ENCODE measurements around the gene NEU1. TPM values are rescaled to one million over a fixed set of nuclear protein-coding genes. Genes with fewer than 3 reads are reported as not detected.

The NEU1 gene
- total RNA-seq, 1 experiment from 2014 or later, result 44.8 TPM

- TF ChIP-seq CBFB (CRISPR knock-in tag; IDR thresholded peaks at IDR 0.05; ENCODE audit: low read depth) (no peak), NFE2L1 (CRISPR knock-in tag; IDR thresholded peaks at IDR 0.05) (no peak), NR3C1 (CRISPR knock-in tag; conservative IDR thresholded peaks at IDR 0.05; ENCODE audit: low read depth) (no peak), ESRRA (CRISPR knock-in tag; IDR thresholded peaks at IDR 0.05; ENCODE audit: borderline replicate concordance) (no peak)
- TF ChIP-seq, protein P1, sequence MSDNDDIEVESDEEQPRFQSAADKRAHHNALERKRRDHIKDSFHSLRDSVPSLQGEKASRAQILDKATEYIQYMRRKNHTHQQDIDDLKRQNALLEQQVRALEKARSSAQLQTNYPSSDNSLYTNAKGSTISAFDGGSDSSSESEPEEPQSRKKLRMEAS (CRISPR knock-in tag; IDR thresholded peaks at IDR 0.05), result no peak
Measured at GRCh38 chr6:31850765-31851484, 11.7 kb downstream of the NEU1 start (continued).

DNA sequence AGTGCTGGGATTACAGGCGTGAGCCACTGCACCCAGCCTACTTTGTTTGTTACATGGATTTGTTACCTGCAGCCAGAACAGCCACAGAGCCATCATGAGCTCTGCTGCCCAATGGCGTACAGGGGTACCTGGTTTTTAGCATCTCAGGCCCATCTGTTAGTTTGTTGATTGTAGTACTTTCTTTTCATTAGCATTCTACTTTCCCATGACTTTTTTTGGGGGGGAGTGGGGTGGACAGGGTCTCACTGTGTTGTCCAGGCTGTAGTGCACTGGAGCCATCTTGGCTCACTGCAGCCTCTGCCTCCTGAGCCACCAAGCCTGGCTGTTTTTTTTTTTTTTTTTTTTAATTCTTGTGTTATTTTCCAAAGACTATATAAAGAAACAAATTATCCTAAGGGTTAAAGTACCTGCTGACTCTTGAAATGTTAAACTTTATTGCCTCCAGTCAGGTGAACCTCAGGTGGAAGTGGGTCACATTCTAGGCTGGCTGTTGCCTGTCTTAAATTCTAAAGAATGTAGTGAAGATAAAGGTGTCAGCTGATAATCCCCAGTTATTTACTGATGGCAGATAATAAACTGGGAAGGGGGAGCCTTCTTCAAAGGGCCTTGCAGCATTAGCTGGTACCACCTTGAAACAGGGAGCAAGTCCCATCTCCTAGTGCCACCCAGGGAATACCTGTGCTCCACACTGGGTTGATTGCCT is 15.2 kb downstream of the NEU1 start:
- no peak for ATAC-seq
- CTCF ChIA-PET, result no interaction called here
- Mint-ChIP-seq H3K4me3 (no peak overlapping the region), H3K36me3 (peaks cover under 1% of the 10 kb centered on the region; the same call in 1 of the 2 replicates), H3K4me1 (no peaks in the 10 kb centered on the region), H3K27ac (no peak overlapping the region), H3K9me3 (peaks cover under 1% of the 10 kb centered on the region), H3K27me3 (ENCODE audit: low read depth) (0 out of 2 replicates have a peak, but pooled peaks cover under 1% of the 10 kb centered on the region)
- no peak for DNase-seq (ENCODE audit: low spot score)
- POLR2A ChIA-PET, result interaction anchor here (1.3 kb wide), 1 partner anchor 15 kb away, joined by 4 read pairs; the partner anchor contains the start of gene NEU1
- TF ChIP-seq ZNF121 (CRISPR knock-in tag; IDR thresholded peaks at IDR 0.05) (0 out of 2 replicates have a peak, but pooled peaks have one; percentile 16), OVOL2 (CRISPR knock-in tag; IDR thresholded peaks at IDR 0.05; ENCODE audit: borderline replicate concordance) (no peak)

DNA sequence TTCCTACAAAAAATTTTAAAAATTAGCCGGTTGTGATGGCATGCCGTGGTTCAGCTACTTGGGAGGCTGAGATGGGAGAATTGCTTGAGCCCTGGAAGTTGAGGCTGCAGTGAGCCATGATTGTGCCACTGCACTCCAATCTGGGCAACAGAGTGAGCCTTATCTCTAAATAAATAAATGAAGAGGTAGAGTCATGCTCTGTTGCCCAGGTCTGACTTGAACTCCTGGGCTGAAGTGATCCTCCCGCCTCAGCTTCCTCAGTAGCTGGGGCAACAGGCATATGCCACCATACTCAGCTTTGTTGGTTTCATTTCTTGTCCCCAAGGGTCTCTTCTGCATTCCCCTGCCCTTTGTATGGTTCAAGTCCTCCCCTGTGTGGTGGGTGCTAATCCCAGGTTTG is 18.1 kb downstream of the NEU1 start:
- peaks cover 18% of the 10 kb centered on the region for H3K36me3 Mint-ChIP-seq
- ATAC-seq (no peak), DNase-seq (ENCODE audit: low spot score) (no peak)
- ChIA-PET POLR2A (no interaction called here), CTCF (interaction anchor here (0.7 to 1.3 kb wide), 3 partner anchors 14 to 115 kb away, joined by 3 read pairs; partner anchors contain the start of gene DDAH2)
- TF ChIP-seq PRRX2 (CRISPR knock-in tag; IDR thresholded peaks at IDR 0.05), result no peak
- no peak for TF ChIP-seq NR3C1 (CRISPR knock-in tag; conservative IDR thresholded peaks at IDR 0.05; ENCODE audit: low read depth)
- TF ChIP-seq, protein P2, sequence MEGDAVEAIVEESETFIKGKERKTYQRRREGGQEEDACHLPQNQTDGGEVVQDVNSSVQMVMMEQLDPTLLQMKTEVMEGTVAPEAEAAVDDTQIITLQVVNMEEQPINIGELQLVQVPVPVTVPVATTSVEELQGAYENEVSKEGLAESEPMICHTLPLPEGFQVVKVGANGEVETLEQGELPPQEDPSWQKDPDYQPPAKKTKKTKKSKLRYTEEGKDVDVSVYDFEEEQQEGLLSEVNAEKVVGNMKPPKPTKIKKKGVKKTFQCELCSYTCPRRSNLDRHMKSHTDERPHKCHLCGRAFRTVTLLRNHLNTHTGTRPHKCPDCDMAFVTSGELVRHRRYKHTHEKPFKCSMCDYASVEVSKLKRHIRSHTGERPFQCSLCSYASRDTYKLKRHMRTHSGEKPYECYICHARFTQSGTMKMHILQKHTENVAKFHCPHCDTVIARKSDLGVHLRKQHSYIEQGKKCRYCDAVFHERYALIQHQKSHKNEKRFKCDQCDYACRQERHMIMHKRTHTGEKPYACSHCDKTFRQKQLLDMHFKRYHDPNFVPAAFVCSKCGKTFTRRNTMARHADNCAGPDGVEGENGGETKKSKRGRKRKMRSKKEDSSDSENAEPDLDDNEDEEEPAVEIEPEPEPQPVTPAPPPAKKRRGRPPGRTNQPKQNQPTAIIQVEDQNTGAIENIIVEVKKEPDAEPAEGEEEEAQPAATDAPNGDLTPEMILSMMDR (IDR thresholded peaks at IDR 0.05), result no peak
- TF ChIP-seq ELF4 (CRISPR knock-in tag; IDR thresholded peaks at IDR 0.05; ENCODE audit: low read depth), result no peak
- no peak for TF ChIP-seq SP1 (CRISPR knock-in tag; conservative IDR thresholded peaks at IDR 0.05)
- no peaks in the 10 kb centered on the region for H3K9me3 Mint-ChIP-seq
- H3K4me3 Mint-ChIP-seq, result no peak overlapping the region
- no peaks in the 10 kb centered on the region for H3K4me1 Mint-ChIP-seq
- no peak overlapping the region for H3K27ac Mint-ChIP-seq
- H3K27me3 Mint-ChIP-seq (ENCODE audit: low read depth), result no peaks in the 10 kb centered on the region

- CTCF ChIA-PET, result interaction anchor here (1.2 kb wide), 1 partner anchor 81 kb away, joined by 3 read pairs; no protein-coding TSS in a partner anchor
Measured at GRCh38 chr6:31842053-31842452, 20.6 kb downstream of the NEU1 start.

More at GRCh38 chr6:31842053-31842452, 20.6 kb downstream of the NEU1 start:
- peaks cover 42% of the 10 kb centered on the region for H3K36me3 Mint-ChIP-seq
- no peak overlapping the region for H3K27ac Mint-ChIP-seq
- TF ChIP-seq ETV6 (CRISPR knock-in tag; IDR thresholded peaks at IDR 0.05), result no peak
- no peak for TF ChIP-seq E2F1 (CRISPR knock-in tag; IDR thresholded peaks at IDR 0.05)
- no peak for TF ChIP-seq IRF2 (CRISPR knock-in tag; IDR thresholded peaks at IDR 0.05; ENCODE audit: borderline replicate concordance, low read depth)
- TF ChIP-seq, protein P3, sequence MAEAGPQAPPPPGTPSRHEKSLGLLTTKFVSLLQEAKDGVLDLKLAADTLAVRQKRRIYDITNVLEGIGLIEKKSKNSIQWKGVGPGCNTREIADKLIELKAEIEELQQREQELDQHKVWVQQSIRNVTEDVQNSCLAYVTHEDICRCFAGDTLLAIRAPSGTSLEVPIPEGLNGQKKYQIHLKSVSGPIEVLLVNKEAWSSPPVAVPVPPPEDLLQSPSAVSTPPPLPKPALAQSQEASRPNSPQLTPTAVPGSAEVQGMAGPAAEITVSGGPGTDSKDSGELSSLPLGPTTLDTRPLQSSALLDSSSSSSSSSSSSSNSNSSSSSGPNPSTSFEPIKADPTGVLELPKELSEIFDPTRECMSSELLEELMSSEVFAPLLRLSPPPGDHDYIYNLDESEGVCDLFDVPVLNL (CRISPR knock-in tag; IDR thresholded peaks at IDR 0.05; ENCODE audit: borderline replicate concordance, low read depth), result no peak
- TF ChIP-seq CREM (CRISPR knock-in tag; IDR thresholded peaks at IDR 0.05), result no peak
- TF ChIP-seq NR2C2 (CRISPR knock-in tag; IDR thresholded peaks at IDR 0.05), result no peak
- no peak for DNase-seq (ENCODE audit: low spot score)
- H3K4me3 Mint-ChIP-seq, result no peak overlapping the region
- no peak for ATAC-seq
- H3K4me1 Mint-ChIP-seq, result peaks cover 13% of the 10 kb centered on the region
- POLR2A ChIA-PET, result interaction anchor here (1.0 kb wide), 1 partner anchor 15 kb away, joined by 3 read pairs; the partner anchor contains the start of gene HSPA1B
- no peaks in the 10 kb centered on the region for H3K9me3 Mint-ChIP-seq
- H3K27me3 Mint-ChIP-seq (ENCODE audit: low read depth), result no peaks in the 10 kb centered on the region
